ENCODE data around the gene SLC7A1. TPM values are rescaled to one million over a fixed set of nuclear protein-coding genes. Genes with fewer than 3 reads are reported as not detected.
A peak's percentile ranks its signal among the peaks of the same experiment; 100 is the strongest.
"Not testable (repeated sequence)": the region's sequence is repeated elsewhere in the genome, so short reads cannot be mapped to it uniquely, and the experiment has no call there.

Gene SLC7A1
- 8.7 TPM for polyA plus RNA-seq (ENCODE audit: insufficient read length)

- DNase-seq (ENCODE audit: low read depth) = peak; percentile 25
These were observed at the start of gene SLC7A1 for GRCh38 chr13:29595380-29596063. Gene SLC7A1 (minus strand): TSS chr13:29595688. CDS start chr13:29536188, 59,500 bp downstream.

GRCh38 chr13:29640665-29641064 is 45.2 kb upstream of the SLC7A1 start:
- no peak for DNase-seq (ENCODE audit: low read depth)

- not testable (repeated sequence) for DNase-seq (ENCODE audit: low read depth)
These were observed 41.3 kb upstream of the SLC7A1 start for GRCh38 chr13:29636831-29637230.

GRCh38 chr13:29624997-29625396 is 29.5 kb upstream of the SLC7A1 start:
- no peak for DNase-seq (ENCODE audit: low read depth)

- DNase-seq (ENCODE audit: low read depth) = no peak
These were observed 26.4 kb upstream of the SLC7A1 start for GRCh38 chr13:29621841-29622240.

GRCh38 chr13:29621051-29621800 is 25.7 kb upstream of the SLC7A1 start:
- no peak for DNase-seq (ENCODE audit: low read depth)

GRCh38 chr13:29619995-29620394 is 24.5 kb upstream of the SLC7A1 start:
- DNase-seq (ENCODE audit: low read depth) = no peak

- DNase-seq (ENCODE audit: low read depth) = no peak
These were observed 17.6 kb upstream of the SLC7A1 start for GRCh38 chr13:29613101-29613500.

GRCh38 chr13:29607465-29607864 is 12.0 kb upstream of the SLC7A1 start:
- no peak for DNase-seq (ENCODE audit: low read depth)

GRCh38 chr13:29605860-29606526 is 10.5 kb upstream of the SLC7A1 start:
- no peak for DNase-seq (ENCODE audit: low read depth)

GRCh38 chr13:29598321-29598720 is 2.8 kb upstream of the SLC7A1 start:
- no peak for DNase-seq (ENCODE audit: low read depth)

GRCh38 chr13:29597706-29598105 is 2.2 kb upstream of the SLC7A1 start:
- no peak for DNase-seq (ENCODE audit: low read depth)

GRCh38 chr13:29597246-29597645 is 1.8 kb upstream of the SLC7A1 start:
- no peak for DNase-seq (ENCODE audit: low read depth)

GRCh38 chr13:29596064-29596418 is 553 bp upstream of the SLC7A1 start:
- DNase-seq (ENCODE audit: low read depth) = no peak

GRCh38 chr13:29594710-29595379 is 643 bp downstream of the SLC7A1 start:
- no peak for DNase-seq (ENCODE audit: low read depth)

- DNase-seq (ENCODE audit: low read depth) = no peak
These were observed 1.2 kb downstream of the SLC7A1 start for GRCh38 chr13:29594303-29594709.

- DNase-seq (ENCODE audit: low read depth) = no peak
These were observed 1.7 kb downstream of the SLC7A1 start for GRCh38 chr13:29593605-29594297.

- no peak for DNase-seq (ENCODE audit: low read depth)
These were observed 4.2 kb downstream of the SLC7A1 start for GRCh38 chr13:29591310-29591709.

GRCh38 chr13:29589967-29590366 is 5.5 kb downstream of the SLC7A1 start:
- DNase-seq (ENCODE audit: low read depth) = no peak

- no peak for DNase-seq (ENCODE audit: low read depth)
These were observed 6.3 kb downstream of the SLC7A1 start for GRCh38 chr13:29589234-29589633.

- DNase-seq (ENCODE audit: low read depth) = no peak
These were observed 7.8 kb downstream of the SLC7A1 start for GRCh38 chr13:29587645-29588044.
